ENCODE measurements around the gene SH3TC1. TPM values are rescaled to one million over a fixed set of nuclear protein-coding genes. Genes with fewer than 3 reads are reported as not detected.

SH3TC1 gene
- polyA plus RNA-seq, 3 donors: 36.9 to 85.7 (median 41.9) TPM

- Mint-ChIP-seq H3K36me3 (no peaks in the 10 kb centered on the region), H3K27ac (peak overlapping the region in 1 of 7 donors; percentile 40), H3K27me3 (ENCODE audit: low read depth in 3 of 3) (peaks cover 3 to 10% (median 4%) of the 10 kb centered on the region in 3 donors), H3K9me3 (no peaks in the 10 kb centered on the region), H3K4me1 (peaks cover 7% of the 10 kb centered on the region), H3K4me3 (no peak overlapping the region)
- H3K9ac ChIP-seq (ENCODE audit: insufficient read depth, low read length, poor library complexity, severe bottlenecking): no peak overlapping the region
- H3K4me1 ChIP-seq (ENCODE audit: control insufficient read depth in 1 of 2, insufficient read depth in 2 of 2, low read length in 2 of 2): peaks cover under 1 to 8% of the 10 kb centered on the region in 2 donors
- TF ChIP-seq CTCF (IDR thresholded peaks at IDR 0.05): peak; percentile 93
- H3K36me3 ChIP-seq (replicated peaks in 1 of 2; ENCODE audit: control insufficient read depth in 1 of 2, insufficient read depth in 2 of 2, low read length in 2 of 2): no peaks in the 10 kb centered on the region
- H3K4me2 ChIP-seq (replicated peaks; ENCODE audit: extremely low read depth, low read length, poor library complexity, severe bottlenecking): no peak overlapping the region
- intact Hi-C loops (cut with micrococcal nuclease): loop anchor here in 1 of 2 donors (5.0 kb wide), 2 partner anchors 46 to 66 kb away; no protein-coding TSS in a partner anchor
- no peaks in the 10 kb centered on the region for H4K20me1 ChIP-seq (ENCODE audit: insufficient read depth, low read length)
- no peaks in the 10 kb centered on the region for H3K9me3 ChIP-seq (replicated peaks in 1 of 2; ENCODE audit: control insufficient read depth in 1 of 2, insufficient read depth in 1 of 2, low read length in 2 of 2)
- H3K27ac ChIP-seq (ENCODE audit: low read depth in 1 of 2, low read length in 2 of 2): no peak overlapping the region
- DNase-seq: peak; percentile 42 to 65 (median 61)
- no peaks in the 10 kb centered on the region for H3K27me3 ChIP-seq (ENCODE audit: control insufficient read depth in 2 of 2, insufficient read depth in 2 of 2, low read length in 2 of 2)
- 38% methylated on average over 13 of the region's 17 CpGs for WGBS (ENCODE audit: insufficient coverage)
- H3K4me3 ChIP-seq (replicated peaks in 1 of 3; ENCODE audit: low read depth in 2 of 3, low read length in 3 of 3): no peak overlapping the region
- no peaks in the 10 kb centered on the region for H3K79me2 ChIP-seq (ENCODE audit: insufficient read depth, low read length)
- H2AFZ ChIP-seq (ENCODE audit: insufficient read depth, low read depth, low read length, poor library complexity, severe bottlenecking): no peak overlapping the region
Measured at GRCh38 chr4:8176547-8177399, 22.3 kb upstream of the SH3TC1 start.

GRCh38 chr4:8177552-8177951, 21.5 kb upstream of the SH3TC1 start:
- Histone ChIP-seq H3K4me3 (replicated peaks in 1 of 3; ENCODE audit: low read depth in 2 of 3, low read length in 3 of 3) (no peak overlapping the region), H3K27me3 (ENCODE audit: control insufficient read depth in 2 of 2, insufficient read depth in 2 of 2, low read length in 2 of 2) (no peaks in the 10 kb centered on the region), H3K79me2 (ENCODE audit: insufficient read depth, low read length) (no peaks in the 10 kb centered on the region), H3K9ac (ENCODE audit: insufficient read depth, low read length, poor library complexity, severe bottlenecking) (no peak overlapping the region), H3K4me2 (replicated peaks; ENCODE audit: extremely low read depth, low read length, poor library complexity, severe bottlenecking) (no peak overlapping the region), H3K9me3 (replicated peaks in 1 of 2; ENCODE audit: control insufficient read depth in 1 of 2, insufficient read depth in 1 of 2, low read length in 2 of 2) (no peaks in the 10 kb centered on the region), H3K4me1 (ENCODE audit: control insufficient read depth in 1 of 2, insufficient read depth in 2 of 2, low read length in 2 of 2) (no peaks in the 10 kb centered on the region), H3K27ac (ENCODE audit: low read depth in 1 of 2, low read length in 2 of 2) (no peak overlapping the region), H3K36me3 (replicated peaks in 1 of 2; ENCODE audit: control insufficient read depth in 1 of 2, insufficient read depth in 2 of 2, low read length in 2 of 2) (no peaks in the 10 kb centered on the region), H2AFZ (ENCODE audit: insufficient read depth, low read depth, low read length, poor library complexity, severe bottlenecking) (no peak overlapping the region), H4K20me1 (ENCODE audit: insufficient read depth, low read length) (no peaks in the 10 kb centered on the region)
- intact Hi-C loops (cut with micrococcal nuclease): loop anchor here in 1 of 2 donors (5.0 kb wide), 2 partner anchors 45 to 65 kb away; no protein-coding TSS in a partner anchor
- Mint-ChIP-seq H3K4me3 (no peak overlapping the region), H3K36me3 (no peaks in the 10 kb centered on the region), H3K27ac (no peak overlapping the region), H3K9me3 (no peaks in the 10 kb centered on the region), H3K4me1 (peaks cover 4% of the 10 kb centered on the region), H3K27me3 (ENCODE audit: low read depth in 3 of 3) (peaks cover 1 to 6% (median 2%) of the 10 kb centered on the region in 3 donors)
- TF ChIP-seq CTCF (IDR thresholded peaks at IDR 0.05): no peak
- 81% methylated on average over 3 of the region's 6 CpGs for WGBS (ENCODE audit: insufficient coverage)
- DNase-seq: no peak

Measured in CD14-positive monocyte (primary cell).